ENCODE results near the gene CHCHD4. TPM values are rescaled to one million over a fixed set of nuclear protein-coding genes. Genes with fewer than 3 reads are reported as not detected.
"Not testable (repeated sequence)": the region's sequence is repeated elsewhere in the genome, so short reads cannot be mapped to it uniquely, and the experiment has no call there.

Gene CHCHD4
- polyA plus RNA-seq, 2 of the 4 experiments (the other 2 are of a cell fraction) = 37.3 to 48.8 TPM

GRCh38 chr3:14093831-14094230 lies 30.8 kb downstream of the CHCHD4 start:
- 0 out of 3 replicates have a peak, but pooled peaks cover 6% of the 10 kb centered on the region for H3K9me3 ChIP-seq
- POLR2A ChIA-PET = no interaction called here
- H3K27ac ChIP-seq = no peak overlapping the region
- no peak for DNase-seq (ENCODE audit: low read depth in 1 of 2, low spot score in 1 of 2)
- TF ChIP-seq MAFK (IDR thresholded peaks at IDR 0.05; ENCODE audit: partially characterized antibody) (no peak), SMC3 (IDR thresholded peaks at IDR 0.05) (no peak)
- ATAC-seq = no peak
- H3K4me3 ChIP-seq = no peak overlapping the region
- H3K4me2 ChIP-seq = no peak overlapping the region
- no peaks in the 10 kb centered on the region for H3K4me1 ChIP-seq
- no peak for FAIRE-seq
- CTCF ChIA-PET = no interaction called here

- H3K27ac ChIP-seq = no peak overlapping the region
- peaks cover 5% of the 10 kb centered on the region; the same call in 2 of the 3 replicates for H3K9me3 ChIP-seq
- ChIA-PET CTCF (interaction anchor here (1.0 kb wide), 1 partner anchor 196 kb away, joined by 4 read pairs; no protein-coding TSS in a partner anchor), POLR2A (no interaction called here)
- ATAC-seq (no peak), DNase-seq (ENCODE audit: low read depth in 1 of 2, low spot score in 1 of 2) (no peak), FAIRE-seq (no peak)
- TF ChIP-seq EHF (CRISPR knock-in tag; IDR thresholded peaks at IDR 0.05) = no peak
- TF ChIP-seq MYC (IDR thresholded peaks at IDR 0.05; ENCODE audit: borderline replicate concordance, low read length) = no peak
- no peak for TF ChIP-seq ZC3H11A (IDR thresholded peaks at IDR 0.05)
- no peak for TF ChIP-seq EHMT2 (IDR thresholded peaks at IDR 0.05; ENCODE audit: low read depth)
- TF ChIP-seq E2F6 (IDR thresholded peaks at IDR 0.05; ENCODE audit: borderline replicate concordance, low read depth) = no peak
- TF ChIP-seq RNF2 (IDR thresholded peaks at IDR 0.05; ENCODE audit: borderline replicate concordance, low read depth) = no peak
- no peak for TF ChIP-seq HOXA7 (CRISPR knock-in tag; IDR thresholded peaks at IDR 0.05)
- no peak for TF ChIP-seq ZFP36 (IDR thresholded peaks at IDR 0.05; ENCODE audit: borderline replicate concordance, partially characterized antibody)
- no peak for TF ChIP-seq HOXB5 (CRISPR knock-in tag; IDR thresholded peaks at IDR 0.05)
- TF ChIP-seq FOXS1 (CRISPR knock-in tag; IDR thresholded peaks at IDR 0.05) = no peak
- WGBS (ENCODE audit: missing lambda C conversion rate) = 92% methylated on average over 2 of the region's 2 CpGs
- H3K4me1 ChIP-seq = no peaks in the 10 kb centered on the region
- no peak overlapping the region for H3K4me2 ChIP-seq
- no peak overlapping the region for H3K4me3 ChIP-seq
Measured at GRCh38 chr3:14092464-14092863, 32.2 kb downstream of the CHCHD4 start.

- CTCF ChIA-PET = interaction anchor here (1.0 kb wide), 1 partner anchor 195 kb away, joined by 4 read pairs; no protein-coding TSS in a partner anchor
- DNase-seq (ENCODE audit: low read depth in 1 of 2, low spot score in 1 of 2); H3K4me2 ChIP-seq; H3K27ac ChIP-seq; FAIRE-seq; ATAC-seq; H3K4me3 ChIP-seq; H3K9me3 ChIP-seq; H3K4me1 ChIP-seq; POLR2A ChIA-PET: not testable (repeated sequence)
- TF ChIP-seq EHF (CRISPR knock-in tag; IDR thresholded peaks at IDR 0.05) (peak; percentile 98), ZSCAN20 (CRISPR knock-in tag; IDR thresholded peaks at IDR 0.05) (peak; percentile 95), FOXS1 (CRISPR knock-in tag; IDR thresholded peaks at IDR 0.05) (peak; percentile 98; the same call in 1 of the 2 replicates), ZNF302 (CRISPR knock-in tag; IDR thresholded peaks at IDR 0.05) (peak; percentile 96), HOXB5 (CRISPR knock-in tag; IDR thresholded peaks at IDR 0.05) (peak; percentile 89; the same call in 1 of the 2 replicates), HOXA7 (CRISPR knock-in tag; IDR thresholded peaks at IDR 0.05) (0 out of 2 replicates have a peak, but pooled peaks have one; percentile 24), HOXB13 (CRISPR knock-in tag; IDR thresholded peaks at IDR 0.05; ENCODE audit: low read depth) (peak; percentile 97; the same call in 1 of the 2 replicates), FOSB (CRISPR knock-in tag; IDR thresholded peaks at IDR 0.05) (peak; percentile 64; the same call in 1 of the 2 replicates), HEYL (CRISPR knock-in tag; IDR thresholded peaks at IDR 0.05) (peak; percentile 93)
- 51% methylated on average over 2 of the region's 5 CpGs for WGBS (ENCODE audit: missing lambda C conversion rate)
Measured at GRCh38 chr3:14091959-14092358, 32.7 kb downstream of the CHCHD4 start.

GRCh38 chr3:14087461-14087860 lies 37.2 kb downstream of the CHCHD4 start:
- H3K27ac ChIP-seq; CTCF ChIA-PET; DNase-seq (ENCODE audit: low read depth in 1 of 2, low spot score in 1 of 2); H3K9me3 ChIP-seq; H3K4me1 ChIP-seq; H3K4me2 ChIP-seq; POLR2A ChIA-PET; H3K4me3 ChIP-seq; ATAC-seq; FAIRE-seq: not testable (repeated sequence)
- WGBS (ENCODE audit: missing lambda C conversion rate) = 52% methylated on average over 5 of the region's 5 CpGs
